SU-DHL-6 (cell line): Measurements from ENCODE around the gene VILL.
A peak's percentile ranks its signal among the peaks of the same experiment; 100 is the strongest.

ENCODE experiments used
- H2AFZ ChIP-seq: fragments of 200-600 bp; sonication (generic); 2 replicates; pipeline ENCODE4 v1.6.1; 2014; ENCODE audit warnings: low read depth, mild to moderate bottlenecking, moderate library complexity, mixed read lengths, antibody characterized with exemption, low read length; ENCODE audit not compliant: severe bottlenecking
- H3F3A ChIP-seq: fragments of 200-600 bp; shearing (Covaris generic); 2 replicates; pipeline ENCODE4 v1.6.0; 2016; ENCODE audit warnings: antibody characterized with exemption, mild to moderate bottlenecking; ENCODE audit not compliant: insufficient read depth
- H3K27ac ChIP-seq: fragments of 200-600 bp; sonication (generic); 2 replicates; pipeline ENCODE4 v1.5.1; 2016; ENCODE audit warnings: low read depth, mild to moderate bottlenecking, low read length, moderate library complexity, mixed read lengths
- H3K27me3 ChIP-seq: fragments of 200-600 bp; sonication (generic), shearing (Covaris generic); 2 replicates; pipeline ENCODE4 v1.6.0; 2014; ENCODE audit warnings: mild to moderate bottlenecking, low read length
- H3K36me3 ChIP-seq: fragments of 200-600 bp; sonication (generic); 2 replicates; pipeline ENCODE4 v1.6.1; 2014; ENCODE audit warnings: mild to moderate bottlenecking, low read length, mixed read lengths
- H3K4me2 ChIP-seq: fragments of 300-600, 200-600 bp; shearing (Covaris generic), sonication (generic); 2 replicates; pipeline ENCODE4 v1.6.0; 2014; ENCODE audit warnings: low read length, low read depth, mild to moderate bottlenecking; ENCODE audit not compliant: poor library complexity, severe bottlenecking
- H3K4me3 ChIP-seq: fragments of 200-600 bp; sonication (generic); 2 replicates; pipeline ENCODE4 v1.5.1; 2014; ENCODE audit warnings: antibody characterized with exemption, low read length, mild to moderate bottlenecking, mixed read lengths; ENCODE audit not compliant: insufficient read depth, poor library complexity, severe bottlenecking
- H3K79me2 ChIP-seq: fragments of 200-600 bp; sonication (generic); 2 replicates; pipeline ENCODE4 v1.6.1; 2014; ENCODE audit warnings: mild to moderate bottlenecking, low read length, moderate library complexity; ENCODE audit not compliant: insufficient read depth
- H3K9ac ChIP-seq: fragments of 200-600 bp; sonication (generic); 2 replicates; pipeline ENCODE4 v1.7.0; 2014; ENCODE audit warnings: mild to moderate bottlenecking, low read length
- H3K9me2 ChIP-seq: fragments of 200-600 bp; sonication (generic); replicated peaks from 2 replicates; pipeline ENCODE4 v1.6.1; 2014; ENCODE audit warnings: low read length; ENCODE audit not compliant: insufficient read depth
- H3K9me3 ChIP-seq: fragments of 200-600 bp; sonication (generic); 2 replicates; pipeline ENCODE4 v1.6.1; 2014; ENCODE audit warnings: low read length, mixed read lengths; ENCODE audit not compliant: insufficient read depth
- H4K20me1 ChIP-seq: fragments of 200-600 bp; sonication (generic); 2 replicates; pipeline ENCODE4 v1.6.1; 2014; ENCODE audit warnings: low read depth, mild to moderate bottlenecking, antibody characterized with exemption, low read length, moderate library complexity, mixed read lengths
- CTCF ChIP-seq: fragments of 200-600 bp; sonication (generic); IDR thresholded peaks from one replicate; pipeline ENCODE4 v1.5.1; 2017; ENCODE audit warnings: antibody characterized with exemption, mild to moderate bottlenecking, low read length, moderate library complexity; ENCODE audit not compliant: insufficient read depth, poor library complexity, severe bottlenecking
- EZH2phosphoT487 ChIP-seq: fragments of 200-600 bp; sonication (generic), shearing (Covaris generic); conservative IDR thresholded peaks from 2 replicates; pipeline ENCODE4 v1.6.1; 2018; ENCODE audit warnings: mild to moderate bottlenecking, antibody characterized with exemption, low read length, moderate library complexity, mixed read lengths

The VILL gene

GRCh38 chr3:38022896-38023709, 32.5 kb downstream of the VILL start:
- Histone ChIP-seq H3K4me2 (peak overlapping the region; percentile 80), H3F3A (peaks cover 17% of the 10 kb centered on the region), H3K4me3 (no peak overlapping the region), H3K9me3 (no peaks in the 10 kb centered on the region), H3K9ac (no peak overlapping the region), H2AFZ (no peak overlapping the region), H3K27ac (no peak overlapping the region), H4K20me1 (no peaks in the 10 kb centered on the region), H3K36me3 (no peaks in the 10 kb centered on the region), H3K79me2 (no peaks in the 10 kb centered on the region), H3K9me2 (no peaks in the 10 kb centered on the region), H3K27me3 (no peaks in the 10 kb centered on the region)
- TF ChIP-seq EZH2phosphoT487, result no peak
- no peak for TF ChIP-seq CTCF

GRCh38 chr3:38026856-38027255, 36.3 kb downstream of the VILL start:
- TF ChIP-seq EZH2phosphoT487, result no peak
- no peak for TF ChIP-seq CTCF

GRCh38 chr3:38027466-38028465, 37.2 kb downstream of the VILL start:
- no peaks in the 10 kb centered on the region for H3K36me3 ChIP-seq
- no peak overlapping the region for H3K4me2 ChIP-seq
- H2AFZ ChIP-seq, result no peak overlapping the region
- H3K27me3 ChIP-seq, result no peaks in the 10 kb centered on the region
- no peak overlapping the region for H3K4me3 ChIP-seq
- H3F3A ChIP-seq, result peaks cover 17% of the 10 kb centered on the region
- no peaks in the 10 kb centered on the region for H4K20me1 ChIP-seq
- H3K9me2 ChIP-seq, result no peaks in the 10 kb centered on the region
- H3K9me3 ChIP-seq, result no peaks in the 10 kb centered on the region
- no peaks in the 10 kb centered on the region for H3K79me2 ChIP-seq
- TF ChIP-seq CTCF (no peak), EZH2phosphoT487 (no peak)
- H3K27ac ChIP-seq, result no peak overlapping the region
- no peak overlapping the region for H3K9ac ChIP-seq

More at GRCh38 chr3:38026856-38027255, 36.3 kb downstream of the VILL start:
- Histone ChIP-seq H3K27me3 (no peaks in the 10 kb centered on the region), H3K79me2 (no peaks in the 10 kb centered on the region), H3K27ac (no peak overlapping the region), H3K4me2 (no peak overlapping the region), H3K9me2 (no peaks in the 10 kb centered on the region), H4K20me1 (no peaks in the 10 kb centered on the region), H3K4me3 (no peak overlapping the region), H2AFZ (no peak overlapping the region), H3K9me3 (no peaks in the 10 kb centered on the region), H3K9ac (no peak overlapping the region), H3F3A (peaks cover 17% of the 10 kb centered on the region), H3K36me3 (no peaks in the 10 kb centered on the region)
